Measurements from ENCODE around the gene PDGFC. TPM values are rescaled to one million over a fixed set of nuclear protein-coding genes. Genes with fewer than 3 reads are reported as not detected.

PDGFC gene
- total and polyA plus RNA-seq, 2 donors (not counting 3 experiments of a cell fraction or from before 2014, with no cell fraction given), result 2.7 to 5.3 TPM

DNA sequence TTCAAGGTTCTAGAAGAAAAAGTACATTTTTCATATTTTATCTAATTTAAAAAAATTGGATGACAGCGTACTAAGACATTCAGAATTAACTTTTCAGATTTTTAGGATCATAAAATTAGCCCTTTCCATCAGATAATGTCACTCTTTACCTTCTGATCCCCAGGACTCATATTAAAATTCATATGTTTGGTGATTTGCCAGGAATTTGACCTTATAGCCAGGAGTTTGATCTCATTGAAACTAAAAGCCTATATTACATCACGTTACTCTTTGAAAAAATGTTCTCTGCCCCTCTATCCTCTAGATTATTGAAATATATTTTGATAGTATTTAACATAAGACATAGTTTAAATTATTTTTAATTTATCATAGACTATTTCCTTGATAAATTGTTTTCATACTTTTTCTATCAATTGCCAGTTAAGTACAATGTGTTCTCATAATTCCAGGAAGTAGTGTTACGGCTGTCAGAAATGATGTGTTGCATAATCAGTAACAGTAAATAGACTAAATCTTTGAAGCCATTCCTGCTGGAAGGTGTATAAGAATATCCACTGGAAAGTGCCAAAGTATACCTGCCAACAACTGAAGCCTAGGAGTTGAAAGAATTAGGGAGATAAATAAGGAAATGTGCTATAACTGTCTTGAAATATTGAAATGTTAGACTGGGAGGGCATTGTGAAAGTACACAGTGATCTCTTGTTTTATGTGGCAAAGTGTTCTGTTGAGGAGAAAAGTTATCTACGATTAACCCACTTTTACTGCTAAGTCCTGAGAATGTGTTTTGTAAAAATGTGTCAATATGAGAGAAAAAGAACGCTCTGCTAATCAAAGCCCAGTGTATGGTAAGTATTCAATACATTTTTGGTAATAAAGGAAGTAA lies 32.9 kb upstream of the PDGFC start:
- intact Hi-C loops (cut with micrococcal nuclease), result loop anchor here (5.0 kb wide), 1 partner anchor 113 kb away; no protein-coding TSS in a partner anchor
- H3K4me1 ChIP-seq (ENCODE audit: control insufficient read depth, extremely low read depth, insufficient read depth, low read length), result peaks cover 20% of the 10 kb centered on the region
- BruUV-seq (replicated peaks), result TSS peak; percentile 35
- POLR2A ChIA-PET, result no interaction called here
- H3K27ac ChIP-seq (ENCODE audit: insufficient read depth, low read depth, low read length), result peak overlapping the region; percentile 42
- H4K20me1 ChIP-seq (replicated peaks; ENCODE audit: control insufficient read depth, extremely low read depth, insufficient read depth, low read length), result no peaks in the 10 kb centered on the region
- H3K27me3 ChIP-seq (ENCODE audit: control insufficient read depth in 2 of 2, insufficient read depth in 2 of 2, low read length in 2 of 2), result no peaks in the 10 kb centered on the region
- peak overlapping the region; percentile 60 for H2AFZ ChIP-seq (ENCODE audit: low read depth, low read length)
- dilution Hi-C loops (cut with MboI; ENCODE audit: extremely low pct_ligation_motif_present, low sequenced_read_pairs), result no loop called here
- H3K9me1 ChIP-seq (replicated peaks; ENCODE audit: control insufficient read depth, extremely low read depth, insufficient read depth, low read length), result no peaks in the 10 kb centered on the region
- TF ChIP-seq EZH2 (IDR thresholded peaks at IDR 0.05; ENCODE audit: borderline replicate concordance, low read depth, low read length, severe bottlenecking) (no peak), GATA2 (IDR thresholded peaks at IDR 0.05; ENCODE audit: insufficient read depth, insufficient read length, low read depth, low read length) (no peak), FOS (IDR thresholded peaks at IDR 0.05; ENCODE audit: borderline replicate concordance, insufficient read depth, low read length) (no peak), JUN (IDR thresholded peaks at IDR 0.05; ENCODE audit: borderline replicate concordance, insufficient read depth, insufficient read length, low read depth) (no peak), POLR2AphosphoS5 (IDR thresholded peaks at IDR 0.05; ENCODE audit: insufficient read depth, low read depth, low read length) (no peak), POLR2A (IDR thresholded peaks at IDR 0.05; ENCODE audit: low read depth, low read length) (no peak), MYC (IDR thresholded peaks at IDR 0.05; ENCODE audit: low read depth, low read length) (no peak)
- TF ChIP-seq, protein P1, sequence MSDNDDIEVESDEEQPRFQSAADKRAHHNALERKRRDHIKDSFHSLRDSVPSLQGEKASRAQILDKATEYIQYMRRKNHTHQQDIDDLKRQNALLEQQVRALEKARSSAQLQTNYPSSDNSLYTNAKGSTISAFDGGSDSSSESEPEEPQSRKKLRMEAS (IDR thresholded peaks at IDR 0.05; ENCODE audit: insufficient read depth, insufficient read length), result no peak
- TF ChIP-seq, protein P2, sequence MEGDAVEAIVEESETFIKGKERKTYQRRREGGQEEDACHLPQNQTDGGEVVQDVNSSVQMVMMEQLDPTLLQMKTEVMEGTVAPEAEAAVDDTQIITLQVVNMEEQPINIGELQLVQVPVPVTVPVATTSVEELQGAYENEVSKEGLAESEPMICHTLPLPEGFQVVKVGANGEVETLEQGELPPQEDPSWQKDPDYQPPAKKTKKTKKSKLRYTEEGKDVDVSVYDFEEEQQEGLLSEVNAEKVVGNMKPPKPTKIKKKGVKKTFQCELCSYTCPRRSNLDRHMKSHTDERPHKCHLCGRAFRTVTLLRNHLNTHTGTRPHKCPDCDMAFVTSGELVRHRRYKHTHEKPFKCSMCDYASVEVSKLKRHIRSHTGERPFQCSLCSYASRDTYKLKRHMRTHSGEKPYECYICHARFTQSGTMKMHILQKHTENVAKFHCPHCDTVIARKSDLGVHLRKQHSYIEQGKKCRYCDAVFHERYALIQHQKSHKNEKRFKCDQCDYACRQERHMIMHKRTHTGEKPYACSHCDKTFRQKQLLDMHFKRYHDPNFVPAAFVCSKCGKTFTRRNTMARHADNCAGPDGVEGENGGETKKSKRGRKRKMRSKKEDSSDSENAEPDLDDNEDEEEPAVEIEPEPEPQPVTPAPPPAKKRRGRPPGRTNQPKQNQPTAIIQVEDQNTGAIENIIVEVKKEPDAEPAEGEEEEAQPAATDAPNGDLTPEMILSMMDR (IDR thresholded peaks at IDR 0.05; ENCODE audit: extremely low read depth in 1 of 2, insufficient read depth in 1 of 2, low read depth in 1 of 2, low read length in 2 of 2), result no peak
- H3K9me3 ChIP-seq (replicated peaks; ENCODE audit: control insufficient read depth, insufficient read depth, low read length), result no peaks in the 10 kb centered on the region
- H3K4me2 ChIP-seq (ENCODE audit: insufficient read depth, low read length), result peak overlapping the region; percentile 63
- no peak overlapping the region for H3K4me3 ChIP-seq (replicated peaks in 1 of 3; ENCODE audit: insufficient read depth in 1 of 3, low read depth in 1 of 3, low read length in 3 of 3)
- CTCF ChIA-PET, result interaction anchor here (1.0 to 1.2 kb wide), 4 partner anchors 20 to 529 kb away, joined by 3 to 7 read pairs (median 4); partner anchors contain the start of gene PDGFC
- no peak for FAIRE-seq
- H3K36me3 ChIP-seq (ENCODE audit: control insufficient read depth in 2 of 2, extremely low read depth in 1 of 2, insufficient read depth in 2 of 2, low read length in 2 of 2), result no peaks in the 10 kb centered on the region
- H3K9ac ChIP-seq (replicated peaks; ENCODE audit: extremely low read depth, insufficient read depth, low read length), result peak overlapping the region; percentile 39
- peak; percentile 68 for DNase-seq (ENCODE audit: low read depth, low spot score)
- H3K79me2 ChIP-seq (ENCODE audit: control insufficient read depth, insufficient read depth, low read length), result no peaks in the 10 kb centered on the region

Data from endothelial cell of umbilical vein (primary cell).